ENCODE data around the gene SLC10A2. TPM values are rescaled to one million over a fixed set of nuclear protein-coding genes. Genes with fewer than 3 reads are reported as not detected.

The SLC10A2 gene
- total RNA-seq, result not detected in 2 replicates

GRCh38 chr13:103066079-103066780 lies at the start of gene SLC10A2:
TSS of gene SLC10A2 (minus strand) at chr13:103066417. CDS start at chr13:103066249, 168 bp downstream.

Other genes starting within 250 kb of the SLC10A2 start
- 33.6 and 41.7 TPM in 2 replicates for gene ERCC5, start 220.4 kb downstream of the SLC10A2 start, total RNA-seq

Measured in pericardium fibroblast (primary cell).